ENCODE measurements around the gene ERRFI1.
"Not testable (repeated sequence)": the region's sequence is repeated elsewhere in the genome, so short reads cannot be mapped to it uniquely, and the experiment has no call there.

The ERRFI1 gene, protein sequence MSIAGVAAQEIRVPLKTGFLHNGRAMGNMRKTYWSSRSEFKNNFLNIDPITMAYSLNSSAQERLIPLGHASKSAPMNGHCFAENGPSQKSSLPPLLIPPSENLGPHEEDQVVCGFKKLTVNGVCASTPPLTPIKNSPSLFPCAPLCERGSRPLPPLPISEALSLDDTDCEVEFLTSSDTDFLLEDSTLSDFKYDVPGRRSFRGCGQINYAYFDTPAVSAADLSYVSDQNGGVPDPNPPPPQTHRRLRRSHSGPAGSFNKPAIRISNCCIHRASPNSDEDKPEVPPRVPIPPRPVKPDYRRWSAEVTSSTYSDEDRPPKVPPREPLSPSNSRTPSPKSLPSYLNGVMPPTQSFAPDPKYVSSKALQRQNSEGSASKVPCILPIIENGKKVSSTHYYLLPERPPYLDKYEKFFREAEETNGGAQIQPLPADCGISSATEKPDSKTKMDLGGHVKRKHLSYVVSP

DNA sequence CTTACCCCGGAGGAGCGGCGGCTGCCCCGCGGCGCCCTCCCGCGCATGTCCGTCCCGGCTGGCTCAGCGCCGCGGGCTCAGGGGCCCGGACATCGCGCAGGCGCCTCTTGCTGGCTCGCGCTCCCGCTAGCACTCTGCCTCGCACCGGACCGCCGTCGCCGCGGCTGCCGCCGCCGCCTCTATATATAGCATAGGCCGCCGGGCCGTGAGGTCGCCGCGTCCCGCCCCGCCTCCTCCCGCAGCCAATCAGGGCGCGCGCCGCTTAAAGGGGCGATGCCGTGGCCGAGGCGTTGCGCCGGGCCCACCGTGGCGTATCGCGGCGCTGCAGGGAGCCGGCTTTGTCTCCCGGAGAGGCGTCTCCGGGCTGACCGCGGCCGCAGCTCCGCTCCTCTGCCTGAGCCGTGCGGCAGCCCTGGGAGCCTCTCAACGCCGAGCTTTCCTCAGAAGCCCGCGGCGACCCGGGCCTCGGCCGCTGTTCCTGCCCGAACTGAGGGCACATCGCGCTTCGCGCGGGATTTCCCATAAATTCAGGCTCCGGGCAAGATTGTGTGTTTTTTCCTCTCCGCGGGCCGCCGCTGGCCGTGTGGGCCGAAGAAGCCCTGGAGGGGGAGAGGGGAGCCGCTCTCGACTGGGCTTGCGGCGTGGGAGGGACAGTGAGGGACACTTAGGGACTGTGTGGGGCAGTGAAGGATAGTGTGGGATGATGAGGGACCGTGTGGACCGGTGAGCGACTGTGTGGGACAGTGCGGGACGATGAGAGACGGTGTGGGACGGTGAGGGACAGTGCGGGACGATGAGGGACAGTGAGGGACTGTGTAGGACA, at the start of gene ERRFI1:
Gene ERRFI1 (minus strand): TSS at position 157 of the 823 bp plus-strand sequence. CDS start 10,690 bp downstream, outside the sequence.
- DNase-seq (ENCODE audit: low spot score) = peak; percentile 94

DNA sequence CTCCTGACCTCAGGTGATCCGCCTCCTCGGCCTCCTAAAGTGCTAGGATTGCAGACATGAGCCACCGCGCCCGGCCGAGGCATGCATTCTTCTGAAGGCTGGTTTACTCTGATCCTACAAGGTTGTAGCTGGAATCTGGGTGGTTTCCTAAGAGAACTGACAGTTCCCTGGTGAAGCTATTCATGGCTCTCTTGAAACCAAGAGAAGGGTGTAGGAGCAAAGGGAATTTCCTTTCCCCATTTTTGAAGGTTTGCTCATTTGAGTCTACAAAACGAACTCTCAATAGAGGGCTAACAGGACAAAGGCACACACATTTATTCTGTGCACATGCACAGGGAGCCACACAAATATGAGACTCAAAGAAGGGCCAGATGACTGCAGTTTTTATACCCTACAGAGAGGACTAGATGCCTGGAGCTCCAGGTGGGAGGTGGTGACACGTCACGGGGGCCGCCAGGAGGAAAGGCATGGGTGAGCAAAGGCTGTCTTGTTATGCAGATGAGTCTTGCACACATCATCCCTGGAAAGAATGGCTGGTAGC, 49.5 kb upstream of the ERRFI1 start:
- DNase-seq (ENCODE audit: low spot score) = no peak

DNA sequence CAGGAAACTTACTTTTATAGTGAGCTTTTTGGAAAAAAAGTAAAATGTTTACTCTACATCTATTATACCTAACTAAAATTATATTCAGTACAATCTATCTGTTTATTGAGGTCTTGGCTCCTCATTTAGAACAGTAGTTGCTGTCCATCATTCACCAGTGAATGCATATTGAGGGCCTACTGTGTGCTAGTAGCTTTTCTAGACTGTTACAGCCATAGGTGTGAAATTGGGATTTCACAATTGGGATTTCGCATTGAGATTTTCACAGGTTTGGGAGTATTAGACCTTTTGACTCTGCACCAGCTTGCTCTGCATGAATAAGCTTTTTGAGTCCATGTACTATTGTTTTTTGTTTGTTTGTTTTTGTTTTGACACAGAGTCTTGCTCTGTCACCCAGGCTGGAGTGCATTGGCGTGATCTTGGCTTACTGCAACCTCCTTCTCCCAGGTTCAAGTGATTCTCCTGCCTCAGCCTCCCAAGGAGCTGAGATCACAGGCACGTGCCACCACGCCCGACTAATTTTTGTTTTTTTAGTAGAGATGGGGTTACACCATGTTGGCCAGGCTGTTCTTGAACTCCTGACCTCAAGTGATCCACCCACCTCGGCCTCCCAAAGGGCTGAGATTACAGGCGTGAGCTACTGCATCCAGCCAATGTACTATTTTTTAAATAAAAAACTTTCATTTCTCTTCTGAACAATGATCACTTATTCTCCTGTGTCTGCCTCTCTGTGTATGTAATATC, 47.2 kb upstream of the ERRFI1 start:
- DNase-seq (ENCODE audit: low spot score) = no peak

DNA sequence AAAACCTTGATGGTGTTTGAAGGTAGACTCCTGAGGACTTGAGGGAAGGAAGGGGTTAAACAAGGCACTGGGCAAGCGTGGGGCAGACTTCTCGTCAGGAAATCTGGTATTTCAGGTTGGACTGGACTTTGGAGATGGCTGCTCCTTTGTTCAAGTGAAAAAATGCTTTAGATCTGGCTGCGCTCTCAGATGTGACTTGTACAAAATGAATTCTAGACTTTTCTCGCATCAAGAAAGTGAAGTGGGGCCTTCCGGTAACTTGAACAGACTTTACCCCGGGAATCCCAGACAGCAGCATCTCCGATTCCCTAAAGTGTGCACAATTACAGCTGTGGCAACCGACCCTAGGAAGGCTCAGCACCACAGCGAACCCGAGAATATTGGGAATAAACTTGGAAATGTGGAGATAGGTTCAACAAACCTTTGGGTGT, 44.3 kb upstream of the ERRFI1 start:
- DNase-seq (ENCODE audit: low spot score) = no peak

DNA sequence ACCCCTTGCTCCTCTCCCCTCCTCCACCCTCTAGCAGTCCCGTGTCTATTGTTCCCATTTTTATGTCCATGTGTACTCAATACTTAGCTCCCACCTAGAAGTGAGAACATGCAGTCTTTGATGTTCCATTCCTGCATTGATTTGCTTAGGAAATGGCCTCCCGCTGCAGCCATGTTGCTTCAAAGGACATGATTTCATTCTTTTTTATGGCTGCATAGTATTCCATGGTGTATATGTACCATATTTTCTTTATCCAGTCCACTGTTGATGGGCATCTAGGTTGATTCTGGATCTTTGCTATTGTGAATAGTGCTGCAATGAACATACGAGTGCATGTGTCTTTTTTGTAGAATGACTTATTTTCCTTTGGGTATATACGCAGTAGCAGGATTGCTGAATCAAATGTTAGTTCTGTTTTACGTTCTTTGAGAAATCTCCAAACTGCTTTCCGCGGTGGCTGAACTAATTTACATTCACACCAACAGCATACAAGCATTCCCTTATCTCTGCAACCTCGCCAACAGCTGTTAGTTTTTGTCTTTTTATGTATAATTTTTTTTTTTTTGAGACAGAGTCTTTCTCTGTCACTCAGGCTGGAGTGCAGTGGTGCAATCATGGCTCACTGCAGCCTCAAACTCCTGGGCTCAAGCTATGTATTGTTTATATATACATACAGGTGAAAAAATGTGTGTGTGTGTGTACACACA, 43.7 kb upstream of the ERRFI1 start:
- not testable (repeated sequence) for DNase-seq (ENCODE audit: low spot score)

DNA sequence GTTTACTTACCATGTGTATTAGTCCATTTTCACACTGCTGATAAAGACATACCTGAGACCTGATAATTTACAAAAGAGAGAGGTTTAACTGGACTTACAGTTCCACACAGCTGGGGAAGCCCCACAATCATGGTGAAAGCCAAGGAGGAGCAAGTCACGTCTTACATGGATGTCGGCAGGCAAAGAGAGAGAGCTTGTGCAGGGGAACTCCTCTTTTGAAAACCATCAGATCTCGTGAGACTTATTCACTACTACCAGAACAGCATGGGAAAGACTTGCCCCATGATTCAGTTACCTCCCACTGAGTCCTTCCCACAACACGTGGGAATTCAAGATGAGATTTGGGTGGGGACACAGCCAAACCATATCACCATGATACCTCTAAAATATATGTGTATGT, 39.3 kb upstream of the ERRFI1 start:
- no peak for DNase-seq (ENCODE audit: low spot score)

DNA sequence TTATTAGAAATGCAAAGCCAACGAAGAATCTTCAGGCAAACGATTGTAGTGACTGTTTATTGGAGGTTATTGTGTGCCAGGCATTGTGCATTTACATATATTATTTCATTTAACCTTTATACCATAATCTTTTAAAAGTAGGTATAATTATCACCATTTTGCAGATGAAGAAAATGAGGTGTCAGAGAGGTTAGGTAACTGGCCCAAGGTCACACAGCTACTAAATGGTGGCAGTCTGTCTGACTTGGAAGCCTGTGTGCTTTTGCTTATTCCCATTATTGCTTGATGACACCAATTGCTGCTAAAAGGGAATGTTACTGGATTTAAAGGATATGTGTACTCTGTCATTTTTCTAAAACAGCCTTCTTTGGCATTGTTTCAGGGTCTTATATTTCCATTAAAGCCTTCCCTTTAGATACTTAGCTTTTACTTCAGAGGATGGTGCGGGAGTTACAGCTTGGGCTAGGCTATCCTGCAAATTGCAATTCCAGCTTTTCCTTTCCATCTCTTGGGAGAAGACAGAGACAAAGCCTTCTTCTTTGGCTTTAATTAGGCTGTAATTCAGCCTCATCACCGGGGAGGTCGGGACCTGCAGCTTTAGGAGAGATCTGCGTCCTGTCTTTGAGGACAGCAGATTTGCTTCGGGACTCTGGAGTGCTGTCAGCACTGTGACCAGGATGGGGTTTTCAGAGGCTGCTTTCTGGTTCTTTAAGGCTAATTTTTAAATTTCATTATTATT, 37.4 kb upstream of the ERRFI1 start:
- DNase-seq (ENCODE audit: low spot score) = no peak

DNA sequence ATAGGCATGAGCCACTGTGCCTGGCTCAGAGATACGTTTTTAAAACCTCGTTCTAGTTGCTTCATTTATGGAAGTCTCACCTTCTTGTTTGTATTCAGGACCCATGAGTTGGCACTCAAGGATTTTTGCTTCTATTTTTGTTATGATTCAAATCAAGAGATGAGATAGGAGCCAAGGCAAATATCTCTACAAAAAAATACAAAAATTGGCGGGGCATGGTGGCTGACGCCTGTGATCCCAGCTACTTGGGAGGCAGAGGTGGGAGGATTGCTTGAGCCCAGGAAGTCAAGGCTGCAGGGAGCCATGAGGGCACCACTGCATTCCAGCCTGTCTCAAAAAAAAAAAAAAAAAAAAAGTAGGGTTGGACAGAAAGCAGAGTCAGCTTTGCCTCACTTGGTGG, 36.8 kb upstream of the ERRFI1 start:
- no peak for DNase-seq (ENCODE audit: low spot score)

DNA sequence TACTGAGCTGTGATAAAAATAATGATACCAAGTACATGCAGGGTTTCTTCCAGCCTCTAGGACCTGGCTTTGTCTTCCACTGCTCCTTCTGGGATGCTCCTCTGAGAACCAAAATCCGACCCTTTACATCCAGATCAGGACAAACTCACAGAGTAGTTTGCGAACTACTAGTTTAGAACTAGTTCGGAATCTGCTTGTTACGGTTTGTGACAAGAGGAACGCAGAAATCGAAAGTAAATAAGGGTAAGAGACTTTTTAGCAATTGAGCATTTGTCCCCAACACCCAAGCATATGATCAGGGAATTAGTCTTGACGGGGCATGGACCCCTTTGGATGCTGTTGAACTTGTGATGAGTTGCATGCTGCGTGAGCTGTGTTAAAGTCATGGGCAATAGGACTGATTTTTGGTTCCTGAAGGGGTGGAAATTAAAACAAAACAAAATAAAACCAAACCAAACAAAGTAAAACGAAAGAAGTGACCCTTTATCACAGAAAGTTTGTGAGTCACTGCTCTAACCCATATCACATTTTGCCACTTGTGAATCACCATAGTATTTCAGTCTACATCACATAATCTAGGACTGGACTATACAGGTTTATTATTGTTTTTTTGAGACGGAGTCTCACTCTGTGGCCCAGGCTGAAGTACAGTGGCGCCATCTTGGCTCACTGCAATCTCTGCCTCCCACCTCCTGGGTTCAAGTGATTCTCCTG, 35.7 kb upstream of the ERRFI1 start:
- DNase-seq (ENCODE audit: low spot score) = no peak

DNA sequence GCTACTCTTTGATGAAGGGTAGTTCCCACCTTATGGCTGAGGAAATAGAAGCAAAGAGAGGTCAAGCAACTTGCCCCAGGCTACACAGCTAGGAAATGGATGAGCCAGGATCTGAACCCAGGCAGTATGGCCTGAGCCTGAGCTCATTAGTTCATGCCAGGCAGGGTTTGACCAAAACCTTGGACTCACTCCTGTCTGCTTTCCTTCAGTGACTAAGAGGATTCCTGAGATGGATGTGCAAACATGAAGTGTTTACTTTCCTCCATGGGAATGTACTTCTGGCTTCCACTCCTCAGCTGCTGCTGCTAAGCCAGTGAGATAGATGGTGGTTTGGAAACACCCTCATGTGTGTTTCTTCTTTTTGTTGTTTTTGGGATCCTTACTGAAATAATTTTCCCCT, 35.1 kb upstream of the ERRFI1 start:
- DNase-seq (ENCODE audit: low spot score) = no peak

DNA sequence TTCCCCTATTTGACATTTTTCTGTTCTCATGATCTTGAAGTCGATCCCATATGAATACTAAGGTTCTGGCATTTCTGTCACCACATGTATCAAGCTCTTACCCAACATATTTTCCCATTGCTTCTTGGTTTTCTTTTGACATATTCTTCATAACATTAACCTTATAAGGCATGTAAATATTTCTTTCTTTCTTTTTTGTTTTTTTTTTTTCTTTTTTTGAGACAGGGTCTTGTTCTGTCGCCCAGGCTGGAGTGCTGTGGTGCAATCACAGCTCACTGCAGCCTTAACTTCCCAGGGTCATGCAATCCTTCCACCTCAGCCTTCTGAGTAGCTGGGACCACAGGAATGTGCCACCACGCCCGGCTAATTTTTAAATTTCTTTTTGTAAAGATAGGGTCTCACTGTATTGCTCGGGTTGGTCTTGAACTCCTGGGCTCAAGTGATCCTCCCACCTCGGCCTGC, 33.1 kb upstream of the ERRFI1 start:
- no peak for DNase-seq (ENCODE audit: low spot score)

DNA sequence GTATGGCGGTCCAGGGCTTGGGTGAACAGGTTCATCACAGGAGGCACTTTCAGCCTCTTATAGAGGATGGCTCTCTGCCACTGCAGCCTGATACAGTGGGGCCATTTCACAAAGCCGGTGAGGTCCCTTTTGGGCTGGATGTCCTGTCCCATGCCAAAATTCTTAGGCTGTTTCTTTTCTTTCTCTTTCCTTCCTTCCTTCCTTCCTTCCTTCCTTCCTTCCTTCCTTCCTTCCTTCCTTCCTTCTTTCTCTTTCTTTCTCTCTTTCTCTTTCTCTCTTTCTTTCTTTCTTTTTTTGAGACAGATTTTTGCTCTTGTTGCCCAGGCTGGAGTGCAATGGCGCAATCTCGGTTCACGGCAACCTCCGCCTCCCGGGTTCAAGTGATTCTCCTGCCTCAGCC, 31.7 kb upstream of the ERRFI1 start:
- not testable (repeated sequence) for DNase-seq (ENCODE audit: low spot score)

DNA sequence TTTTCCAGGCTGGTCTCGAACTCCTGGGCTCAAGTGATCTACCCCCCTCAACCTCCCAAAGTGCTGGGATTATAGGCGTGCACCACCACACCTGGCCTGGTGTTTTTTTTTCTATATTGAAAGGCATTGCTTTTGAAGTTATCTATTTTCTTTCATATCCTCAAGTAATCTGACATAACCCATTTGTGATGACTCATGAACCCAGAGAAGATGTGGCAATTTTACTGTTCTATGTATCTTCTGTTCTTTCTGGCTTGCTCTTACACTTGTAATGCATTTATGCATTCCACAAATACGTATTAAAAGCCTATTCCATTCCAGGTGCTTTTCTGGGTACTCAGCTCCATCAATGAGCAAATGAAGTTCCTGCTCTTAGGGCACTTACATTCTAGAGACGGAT, 29.9 kb upstream of the ERRFI1 start:
- DNase-seq (ENCODE audit: low spot score) = no peak

DNA sequence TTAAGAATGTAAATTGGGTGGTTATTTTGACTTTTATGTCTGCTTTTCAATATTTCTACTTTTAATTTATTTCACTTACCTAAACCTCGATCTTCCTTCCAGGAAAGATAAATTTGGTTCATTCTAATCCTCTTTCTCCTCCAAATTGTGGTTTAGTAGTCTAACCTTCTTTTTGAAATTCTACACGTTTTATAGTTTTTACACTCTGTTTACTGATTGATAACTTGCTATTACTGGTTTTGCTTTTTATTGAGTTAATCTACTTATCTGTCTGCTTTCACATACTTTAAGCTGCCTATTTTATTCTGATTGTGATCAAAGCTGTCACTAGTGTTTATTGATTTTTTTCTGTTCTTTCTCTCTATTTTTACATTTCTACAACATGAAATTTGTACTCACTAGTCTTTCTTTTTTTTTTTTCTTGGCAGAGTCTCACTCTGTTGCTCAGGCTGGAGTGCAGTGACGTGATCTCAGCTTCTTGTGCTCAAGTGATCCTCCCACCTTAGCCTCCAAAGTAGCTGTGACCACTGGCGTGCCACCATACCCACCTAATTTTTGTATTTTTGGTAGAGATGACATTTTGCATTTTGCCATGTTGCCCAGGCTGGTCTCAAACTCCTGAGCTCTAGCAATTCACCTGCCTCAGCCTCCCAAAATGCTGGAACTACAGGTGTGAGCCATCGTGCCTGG, 27.9 kb upstream of the ERRFI1 start:
- DNase-seq (ENCODE audit: low spot score) = no peak

DNA sequence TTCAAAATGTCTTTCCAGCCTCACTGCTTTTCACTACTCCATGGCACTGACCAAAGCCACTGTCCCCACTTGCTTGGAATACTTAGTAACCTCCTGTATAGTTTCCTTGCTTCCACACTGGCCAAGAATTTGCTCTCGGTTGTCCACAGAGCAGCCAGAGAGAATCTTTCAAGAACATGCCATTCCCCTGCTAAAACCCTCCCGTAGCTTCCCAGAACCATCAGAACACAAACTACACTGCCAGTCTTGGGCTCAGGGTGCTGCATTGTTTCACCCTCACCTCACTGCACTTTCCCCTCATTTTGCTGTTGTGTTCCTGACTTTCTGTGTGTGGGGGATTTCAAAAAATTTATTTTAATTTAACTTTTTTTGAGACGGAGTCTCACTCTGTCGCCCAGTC, 25.5 kb upstream of the ERRFI1 start:
- DNase-seq (ENCODE audit: low spot score) = no peak

DNA sequence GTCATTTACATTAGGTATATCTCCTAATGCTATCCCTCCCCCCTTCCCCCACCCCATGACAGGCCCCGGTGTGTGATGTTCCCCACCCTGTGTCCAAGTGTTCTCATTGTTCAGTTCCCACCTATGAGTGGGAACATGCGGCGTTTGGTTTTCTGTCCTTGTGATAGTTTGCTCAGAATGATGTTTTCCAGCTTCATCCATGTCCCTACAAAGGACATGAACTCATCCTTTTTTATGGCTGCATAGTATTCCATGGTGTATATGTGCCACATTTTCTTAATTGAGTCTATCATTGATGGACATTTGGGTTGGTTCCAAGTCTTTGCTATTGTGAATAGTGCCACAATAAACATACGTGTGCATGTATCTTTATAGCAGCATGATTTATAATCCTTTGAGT, 23.1 kb upstream of the ERRFI1 start:
- not testable (repeated sequence) for DNase-seq (ENCODE audit: low spot score)

DNA sequence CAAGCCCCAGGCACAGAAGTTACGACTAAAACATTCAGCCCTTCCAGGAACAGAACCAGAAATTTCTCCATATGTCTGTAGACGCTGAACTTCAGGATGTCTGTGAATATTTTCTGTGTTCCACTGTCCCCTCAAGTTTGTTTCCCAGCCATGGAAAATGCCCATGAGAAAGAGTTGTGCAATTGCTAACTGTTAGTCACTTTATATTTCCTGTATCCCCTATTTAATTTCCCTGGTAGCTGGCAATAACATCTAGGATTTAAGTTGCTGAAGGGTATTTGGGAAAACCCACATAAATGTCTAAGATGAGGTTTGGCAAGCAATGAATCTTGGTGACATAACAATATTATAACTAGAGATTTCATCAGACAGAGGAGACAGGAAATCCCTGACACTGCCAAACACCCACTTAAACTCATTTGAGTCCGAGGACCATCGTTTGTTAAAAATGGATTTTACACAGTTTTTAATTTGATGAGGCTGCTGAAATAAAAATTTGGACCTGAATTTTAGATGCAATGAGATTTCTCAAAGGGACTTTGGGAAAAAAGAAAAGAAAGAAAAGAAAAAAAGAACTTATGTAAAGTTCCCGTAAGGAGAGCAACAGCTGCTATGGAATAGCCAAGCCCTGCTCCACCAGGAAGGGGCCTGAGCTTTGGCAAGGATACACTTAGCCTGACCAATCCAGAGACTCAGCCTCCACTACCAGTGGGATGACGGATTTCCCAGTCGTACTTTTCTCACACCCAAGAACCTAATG, 21.8 kb upstream of the ERRFI1 start:
- no peak for DNase-seq (ENCODE audit: low spot score)

DNA sequence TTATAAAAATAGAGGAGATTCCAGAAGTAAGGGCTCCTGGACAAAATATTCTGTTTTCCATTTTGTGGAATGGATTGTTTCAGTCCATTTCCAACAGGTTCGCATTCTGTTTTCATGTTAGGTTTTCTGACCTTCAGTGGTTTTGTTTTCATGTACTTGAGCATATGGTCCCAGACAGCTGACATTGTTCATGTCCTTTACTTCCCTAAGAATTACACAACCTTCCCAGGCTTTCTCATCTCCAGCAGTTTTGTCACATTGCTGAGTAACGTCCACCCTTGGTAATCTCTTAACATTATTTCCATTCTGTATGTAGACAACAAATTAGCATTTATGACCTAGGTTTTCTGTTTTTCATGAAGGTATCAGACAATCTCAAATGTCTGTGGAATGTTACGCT, 21.0 kb upstream of the ERRFI1 start:
- DNase-seq (ENCODE audit: low spot score) = no peak

DNA sequence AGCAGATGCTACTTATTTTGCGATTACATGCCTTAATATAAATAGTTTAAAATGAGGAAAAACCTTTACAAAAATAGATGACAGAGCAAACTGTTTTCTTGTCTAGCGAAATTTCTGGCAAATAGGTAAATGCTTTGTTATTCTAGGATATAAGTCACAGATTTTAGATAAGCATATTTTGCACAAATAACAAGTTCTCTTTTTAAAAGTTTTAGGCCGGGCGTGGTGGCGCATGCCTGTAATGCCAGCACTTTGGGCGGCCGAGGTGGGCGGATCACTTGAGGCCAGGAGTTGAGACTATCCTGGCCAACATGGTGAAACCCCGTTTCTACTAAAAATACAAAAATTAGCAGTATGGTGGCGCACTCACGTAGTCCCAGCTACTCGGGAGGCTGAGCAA, 20.3 kb upstream of the ERRFI1 start:
- DNase-seq (ENCODE audit: low spot score) = no peak
